HepG2 (cell line): ENCODE measurements around the gene GADD45B. TPM values are rescaled to one million over a fixed set of nuclear protein-coding genes. Genes with fewer than 3 reads are reported as not detected.

Experiments used
- ETV5 ChIP-seq: IDR thresholded peaks from 2 replicates; pipeline ENCODE4 v1.6.1; 2018; ENCODE audit warnings: missing biosample characterization, missing genetic modification reagents, inconsistent platforms, borderline replicate concordance
- HNF1B ChIP-seq: sonication (generic); formaldehyde crosslinking; IDR thresholded peaks from 2 replicates; pipeline ENCODE4 v1.5.1; 2020; ENCODE audit warnings: mild to moderate bottlenecking, moderate library complexity, missing genetic modification reagents
- IRF9 ChIP-seq: sonication (generic); formaldehyde crosslinking; IDR thresholded peaks from 2 replicates; pipeline ENCODE4 v1.8.0; 2022; ENCODE audit warnings: missing genetic modification reagents, mild to moderate bottlenecking, borderline replicate concordance
- NFAT5 ChIP-seq: sonication (generic); formaldehyde crosslinking; IDR thresholded peaks from 2 replicates; pipeline ENCODE4 v1.4.0; 2020; ENCODE audit warnings: missing genetic modification reagents
- PAXIP1 ChIP-seq: sonication (generic); formaldehyde crosslinking; conservative IDR thresholded peaks from 2 replicates; pipeline ENCODE4 v1.4.0; 2020; ENCODE audit warnings: mild to moderate bottlenecking, missing genetic modification reagents, moderate library complexity
- SATB2 ChIP-seq: sonication (generic); formaldehyde crosslinking; IDR thresholded peaks from 2 replicates; pipeline ENCODE4 v1.5.0; 2020; ENCODE audit warnings: missing genetic modification reagents
- TCF12 ChIP-seq, 2 experiments: fragments of 450-650 bp in 1 of 2; sonication (generic) in 1 of 2; formaldehyde crosslinking in 1 of 2; IDR thresholded peaks; 2 replicates each; pipeline versions ENCODE4 v1.6.1 to v1.8.0; 2017 to 2022; ENCODE audit warnings: antibody characterized with exemption in 1 of 2, mild to moderate bottlenecking in 1 of 2, missing genetic modification reagents in 1 of 2, moderate library complexity in 1 of 2
- TFDP1 ChIP-seq: IDR thresholded peaks from 2 replicates; pipeline ENCODE4 v1.6.1; 2016; ENCODE audit warnings: missing compliant biosample characterization, missing genetic modification reagents, borderline replicate concordance
- TOPORS ChIP-seq: sonication (generic); formaldehyde crosslinking; IDR thresholded peaks from 2 replicates; pipeline ENCODE4 v1.8.0; 2023; ENCODE audit warnings: mild to moderate bottlenecking, missing genetic modification reagents
- YEATS2 ChIP-seq: sonication (generic); formaldehyde crosslinking; IDR thresholded peaks from 2 replicates; pipeline ENCODE4 v1.4.0; 2020; ENCODE audit warnings: missing genetic modification reagents, borderline replicate concordance
- ZMYM2 ChIP-seq: sonication (generic); formaldehyde crosslinking; IDR thresholded peaks from 2 replicates; pipeline ENCODE4 v1.8.0; 2022; ENCODE audit warnings: mild to moderate bottlenecking, missing genetic modification reagents
- ZNF503 ChIP-seq: sonication (generic); formaldehyde crosslinking; IDR thresholded peaks from 2 replicates; pipeline ENCODE4 v1.4.0; 2020; ENCODE audit warnings: missing genetic modification reagents
- ZNF614 ChIP-seq: IDR thresholded peaks from 2 replicates; pipeline ENCODE4 v1.6.1; 2018; ENCODE audit warnings: missing biosample characterization, missing genetic modification reagents, inconsistent platforms, borderline replicate concordance
- ZNF615 ChIP-seq: sonication (generic); formaldehyde crosslinking; IDR thresholded peaks from 2 replicates; pipeline ENCODE4 v1.5.0; 2020; ENCODE audit warnings: mild to moderate bottlenecking, missing genetic modification reagents, borderline replicate concordance
- polyA plus RNA-seq, 8 experiments: library from polyadenylated mRNA; depleted of rRNA in 3 of 8; stranded (reverse) in 7 of 8; unstranded in 1 of 8; fragments of >200 nt; fragmentation: Illumina TruSeq in 4 of 8; extraction: Trizol in 4 of 8; gene quantifications; 2 replicates each; pipeline versions ENCODE4 v1.2.1 to v1.2.3, GENCODE V29; 2011 to 2016; ENCODE audit warnings: low read depth in 4 of 8, missing spikeins in 1 of 8, mixed read lengths in 1 of 8; ENCODE audit not compliant: insufficient read depth in 1 of 8
- total RNA-seq, 5 experiments: library from RNA; depleted of rRNA; stranded (reverse); fragments of >200 nt; fragmentation: Illumina TruSeq; extraction: Trizol; gene quantifications; 2 replicates each; pipeline ENCODE4 v1.2.3, GENCODE V29; 2016; ENCODE audit warnings: low read depth in 1 of 5

GADD45B gene
- total and polyA plus RNA-seq, 2 of the 13 experiments (the other 11 are each of a cell fraction or from before 2014, with no cell fraction given) = 4.6 to 34.1 TPM

GRCh38 chr19:2507109-2507508 is 31.2 kb downstream of the GADD45B start (continued):
- no peak for TF ChIP-seq ZNF615 (CRISPR knock-in tag)
- peak; percentile 78 for TF ChIP-seq ZNF614 (CRISPR knock-in tag)
- TF ChIP-seq ZNF503 (CRISPR knock-in tag) = 0 out of 2 replicates have a peak, but pooled peaks have one; percentile 26
- TF ChIP-seq YEATS2 (CRISPR knock-in tag) = no peak; the same call in 1 of the 2 replicates
- peak; percentile 88 for TF ChIP-seq PAXIP1
- TF ChIP-seq ZMYM2 (CRISPR knock-in tag) = no peak
- TF ChIP-seq TOPORS (CRISPR knock-in tag) = no peak
- no peak for TF ChIP-seq SATB2
- TF ChIP-seq ETV5 (CRISPR knock-in tag) = peak; percentile 98
- no peak for TF ChIP-seq IRF9
- TF ChIP-seq NFAT5 (CRISPR knock-in tag) = no peak
- TF ChIP-seq TCF12 (IDR thresholded peaks at IDR 0.05) = no peak
- peak; percentile 41; the same call in 1 of the 2 replicates for TF ChIP-seq TCF12 (CRISPR knock-in tag; IDR thresholded peaks at IDR 0.05)
- no peak for TF ChIP-seq TFDP1 (CRISPR knock-in tag)
- peak; percentile 66 for TF ChIP-seq HNF1B (CRISPR knock-in tag)
